ENCODE measurements around the gene ANKRD27.
"Not testable (repeated sequence)": the region's sequence is repeated elsewhere in the genome, so short reads cannot be mapped to it uniquely, and the experiment has no call there.

The ANKRD27 gene

GRCh38 chr19:32688311-32688710, 13.3 kb upstream of the ANKRD27 start:
- DNase-seq (ENCODE audit: low read depth in 2 of 2) = no peak

- no peak for DNase-seq (ENCODE audit: low read depth in 2 of 2)
Observed at GRCh38 chr19:32687681-32688080, 12.7 kb upstream of the ANKRD27 start.

GRCh38 chr19:32686847-32687475, 12.0 kb upstream of the ANKRD27 start:
- DNase-seq (ENCODE audit: low read depth in 2 of 2) = no peak

GRCh38 chr19:32682317-32682716, 7.3 kb upstream of the ANKRD27 start:
- DNase-seq (ENCODE audit: low read depth in 2 of 2) = no peak

GRCh38 chr19:32680986-32681385, 6.0 kb upstream of the ANKRD27 start:
- no peak for DNase-seq (ENCODE audit: low read depth in 2 of 2)

GRCh38 chr19:32677657-32678056, 2.7 kb upstream of the ANKRD27 start:
- no peak for DNase-seq (ENCODE audit: low read depth in 2 of 2)

GRCh38 chr19:32676895-32677359, 1.9 kb upstream of the ANKRD27 start:
- no peak for DNase-seq (ENCODE audit: low read depth in 2 of 2)

GRCh38 chr19:32676186-32676894, 1.4 kb upstream of the ANKRD27 start:
- no peak for DNase-seq (ENCODE audit: low read depth in 2 of 2)

GRCh38 chr19:32675720-32676185, 773 bp upstream of the ANKRD27 start, which contains the start of gene RGS9BP:
RGS9BP (plus strand) TSS chr19:32675848; CDS start chr19:32676264, 416 bp downstream.
- peak; percentile 25 to 53 for DNase-seq (ENCODE audit: low read depth in 2 of 2)

- no peak for DNase-seq (ENCODE audit: low read depth in 2 of 2)
Observed at GRCh38 chr19:32674153-32674930, 638 bp downstream of the ANKRD27 start.

- no peak for DNase-seq (ENCODE audit: low read depth in 2 of 2)
Observed at GRCh38 chr19:32673573-32673972, 1.4 kb downstream of the ANKRD27 start.

- DNase-seq (ENCODE audit: low read depth in 2 of 2) = no peak
Observed at GRCh38 chr19:32672841-32673240, 2.1 kb downstream of the ANKRD27 start.

- DNase-seq (ENCODE audit: low read depth in 2 of 2) = no peak
Observed at GRCh38 chr19:32671883-32672593, 2.9 kb downstream of the ANKRD27 start.

- DNase-seq (ENCODE audit: low read depth in 2 of 2) = no peak
Observed at GRCh38 chr19:32669310-32669709, 5.7 kb downstream of the ANKRD27 start.

- no peak for DNase-seq (ENCODE audit: low read depth in 2 of 2)
Observed at GRCh38 chr19:32666084-32666483, 8.9 kb downstream of the ANKRD27 start.

- no peak for DNase-seq (ENCODE audit: low read depth in 2 of 2)
Observed at GRCh38 chr19:32662186-32662585, 12.8 kb downstream of the ANKRD27 start.

GRCh38 chr19:32661318-32661717, 13.7 kb downstream of the ANKRD27 start:
- no peak for DNase-seq (ENCODE audit: low read depth in 2 of 2)

- no peak for DNase-seq (ENCODE audit: low read depth in 2 of 2)
Observed at GRCh38 chr19:32658527-32658926, 16.5 kb downstream of the ANKRD27 start.

GRCh38 chr19:32658075-32658474, 16.9 kb downstream of the ANKRD27 start:
- no peak for DNase-seq (ENCODE audit: low read depth in 2 of 2)

- not testable (repeated sequence) for DNase-seq (ENCODE audit: low read depth in 2 of 2)
Observed at GRCh38 chr19:32656379-32656778, 18.6 kb downstream of the ANKRD27 start.

GRCh38 chr19:32653599-32653915, 21.4 kb downstream of the ANKRD27 start:
- no peak for DNase-seq (ENCODE audit: low read depth in 2 of 2)
